Measurements from ENCODE around the gene MYO1C.
"Not testable (repeated sequence)": the region's sequence is repeated elsewhere in the genome, so short reads cannot be mapped to it uniquely, and the experiment has no call there.

The MYO1C gene

GRCh38 chr17:1492249-1493206, at the start of gene MYO1C:
TSS of gene MYO1C (minus strand) at chr17:1492686. CDS start at chr17:1492487, 199 bp downstream.
- H3K4me1 Mint-ChIP-seq (ENCODE audit: low read depth): peaks cover 28% of the 10 kb centered on the region
- peak within 1 kb of the TSS; percentile 87 for H3K27ac Mint-ChIP-seq
- DNase-seq: peak; percentile 38
- H3K9me3 Mint-ChIP-seq: no peaks in the 10 kb centered on the region
- peaks cover 4% of the 10 kb centered on the region for H3K27me3 Mint-ChIP-seq
- H3K36me3 Mint-ChIP-seq (ENCODE audit: low read depth): peaks cover 18% of the 10 kb centered on the region
- H3K4me3 Mint-ChIP-seq: peak within 1 kb of the TSS; percentile 81

- DNase-seq: no peak
- Mint-ChIP-seq H3K9me3 (no peaks in the 10 kb centered on the region), H3K4me3 (no peak overlapping the region), H3K4me1 (ENCODE audit: low read depth) (peaks cover 8% of the 10 kb centered on the region), H3K27ac (peak overlapping the region; percentile 32), H3K27me3 (no peaks in the 10 kb centered on the region), H3K36me3 (ENCODE audit: low read depth) (peaks cover 88% of the 10 kb centered on the region)
Observed at GRCh38 chr17:1541367-1541904, 49.0 kb upstream of the MYO1C start.

GRCh38 chr17:1539811-1540210, 47.3 kb upstream of the MYO1C start:
- no peak for DNase-seq
- no peak overlapping the region for H3K27ac Mint-ChIP-seq
- peaks cover 8% of the 10 kb centered on the region for H3K4me1 Mint-ChIP-seq (ENCODE audit: low read depth)
- no peaks in the 10 kb centered on the region for H3K27me3 Mint-ChIP-seq
- no peaks in the 10 kb centered on the region for H3K9me3 Mint-ChIP-seq
- H3K4me3 Mint-ChIP-seq: no peak overlapping the region
- H3K36me3 Mint-ChIP-seq (ENCODE audit: low read depth): peaks cover 86% of the 10 kb centered on the region

- Mint-ChIP-seq H3K36me3 (ENCODE audit: low read depth) (peaks cover 88% of the 10 kb centered on the region), H3K27me3 (no peaks in the 10 kb centered on the region), H3K4me3 (no peak overlapping the region), H3K4me1 (ENCODE audit: low read depth) (no peaks in the 10 kb centered on the region), H3K9me3 (no peaks in the 10 kb centered on the region), H3K27ac (no peak overlapping the region)
- DNase-seq: no peak
Observed at GRCh38 chr17:1535737-1536136, 43.3 kb upstream of the MYO1C start.

- peaks cover 5% of the 10 kb centered on the region for H3K4me1 Mint-ChIP-seq (ENCODE audit: low read depth)
- no peak overlapping the region for H3K27ac Mint-ChIP-seq
- no peaks in the 10 kb centered on the region for H3K27me3 Mint-ChIP-seq
- no peak overlapping the region for H3K4me3 Mint-ChIP-seq
- H3K9me3 Mint-ChIP-seq: no peaks in the 10 kb centered on the region
- H3K36me3 Mint-ChIP-seq (ENCODE audit: low read depth): peaks cover 83% of the 10 kb centered on the region
- DNase-seq: no peak
Observed at GRCh38 chr17:1533661-1534325, 41.3 kb upstream of the MYO1C start.

GRCh38 chr17:1532836-1533602, 40.5 kb upstream of the MYO1C start:
- H3K27ac Mint-ChIP-seq: peak overlapping the region; percentile 37
- DNase-seq: peak; percentile 54
- no peak overlapping the region for H3K4me3 Mint-ChIP-seq
- H3K9me3 Mint-ChIP-seq: no peaks in the 10 kb centered on the region
- peaks cover 5% of the 10 kb centered on the region for H3K4me1 Mint-ChIP-seq (ENCODE audit: low read depth)
- H3K27me3 Mint-ChIP-seq: no peaks in the 10 kb centered on the region
- H3K36me3 Mint-ChIP-seq (ENCODE audit: low read depth): peaks cover 81% of the 10 kb centered on the region

GRCh38 chr17:1529863-1530262, 37.4 kb upstream of the MYO1C start:
- H3K36me3 Mint-ChIP-seq (ENCODE audit: low read depth): peaks cover 83% of the 10 kb centered on the region

GRCh38 chr17:1526876-1527275, 34.4 kb upstream of the MYO1C start:
- DNase-seq, H3K27me3 Mint-ChIP-seq, H3K4me3 Mint-ChIP-seq, H3K9me3 Mint-ChIP-seq: not testable (repeated sequence)
- H3K27ac Mint-ChIP-seq: peak overlapping the region; percentile 37
- H3K36me3 Mint-ChIP-seq (ENCODE audit: low read depth): peaks cover 73% of the 10 kb centered on the region
- peaks cover 20% of the 10 kb centered on the region for H3K4me1 Mint-ChIP-seq (ENCODE audit: low read depth)

More at GRCh38 chr17:1529863-1530262, 37.4 kb upstream of the MYO1C start:
- DNase-seq: no peak
- Mint-ChIP-seq H3K4me3 (no peak overlapping the region), H3K9me3 (no peaks in the 10 kb centered on the region), H3K27me3 (no peaks in the 10 kb centered on the region), H3K27ac (peak overlapping the region; percentile 53), H3K4me1 (ENCODE audit: low read depth) (peaks cover 20% of the 10 kb centered on the region)

- Mint-ChIP-seq H3K27ac (peak overlapping the region; percentile 2), H3K27me3 (no peaks in the 10 kb centered on the region), H3K4me1 (ENCODE audit: low read depth) (peaks cover 21% of the 10 kb centered on the region), H3K4me3 (no peak overlapping the region), H3K9me3 (no peaks in the 10 kb centered on the region), H3K36me3 (ENCODE audit: low read depth) (peaks cover 83% of the 10 kb centered on the region)
- DNase-seq: no peak
Observed at GRCh38 chr17:1522626-1523025, 30.1 kb upstream of the MYO1C start.

DNA sequence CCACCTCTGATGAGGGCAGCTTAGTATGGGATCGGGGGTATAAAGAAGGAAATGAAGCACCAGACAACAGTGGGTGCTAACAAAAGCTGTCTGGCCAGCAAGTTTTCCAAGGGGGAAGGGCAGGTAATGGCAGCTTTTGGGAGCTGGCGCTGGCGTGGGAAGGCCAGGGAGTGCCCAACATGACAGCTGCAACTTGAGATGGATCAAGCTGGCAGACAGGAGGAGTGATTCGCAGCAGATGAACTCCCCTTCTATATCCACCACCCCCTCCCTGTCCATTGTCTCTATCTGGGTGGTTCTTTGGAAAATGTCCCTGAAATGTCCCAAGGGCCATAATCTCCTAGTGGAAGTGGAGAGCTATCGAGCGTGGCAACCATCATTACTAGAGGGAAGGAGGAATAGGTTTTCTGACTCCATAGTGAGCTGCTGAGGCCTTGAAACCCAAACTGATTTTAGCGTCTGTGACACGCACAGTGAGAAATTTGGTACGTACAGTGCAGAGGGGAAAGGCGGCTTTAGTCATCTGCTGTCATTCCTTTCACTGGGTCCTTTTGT, 28.7 kb upstream of the MYO1C start:
- Mint-ChIP-seq H3K4me1 (ENCODE audit: low read depth) (peaks cover 13% of the 10 kb centered on the region), H3K4me3 (no peak overlapping the region), H3K27me3 (no peaks in the 10 kb centered on the region), H3K36me3 (ENCODE audit: low read depth) (peaks cover 76% of the 10 kb centered on the region), H3K9me3 (no peaks in the 10 kb centered on the region), H3K27ac (peak overlapping the region; percentile 14)
- no peak for DNase-seq

GRCh38 chr17:1519678-1520077, 27.2 kb upstream of the MYO1C start:
- H3K4me3 Mint-ChIP-seq: no peak overlapping the region
- H3K36me3 Mint-ChIP-seq (ENCODE audit: low read depth): peaks cover 70% of the 10 kb centered on the region
- H3K4me1 Mint-ChIP-seq (ENCODE audit: low read depth): peaks cover 24% of the 10 kb centered on the region
- DNase-seq: no peak
- no peaks in the 10 kb centered on the region for H3K9me3 Mint-ChIP-seq
- no peaks in the 10 kb centered on the region for H3K27me3 Mint-ChIP-seq
- H3K27ac Mint-ChIP-seq: no peak overlapping the region

GRCh38 chr17:1518410-1518809, 25.9 kb upstream of the MYO1C start:
- Mint-ChIP-seq H3K9me3 (no peaks in the 10 kb centered on the region), H3K4me3 (peak overlapping the region; percentile 87), H3K27ac (peak overlapping the region; percentile 88), H3K27me3 (no peaks in the 10 kb centered on the region), H3K4me1 (ENCODE audit: low read depth) (peaks cover 31% of the 10 kb centered on the region), H3K36me3 (ENCODE audit: low read depth) (peaks cover 72% of the 10 kb centered on the region)
- DNase-seq: no peak

DNA sequence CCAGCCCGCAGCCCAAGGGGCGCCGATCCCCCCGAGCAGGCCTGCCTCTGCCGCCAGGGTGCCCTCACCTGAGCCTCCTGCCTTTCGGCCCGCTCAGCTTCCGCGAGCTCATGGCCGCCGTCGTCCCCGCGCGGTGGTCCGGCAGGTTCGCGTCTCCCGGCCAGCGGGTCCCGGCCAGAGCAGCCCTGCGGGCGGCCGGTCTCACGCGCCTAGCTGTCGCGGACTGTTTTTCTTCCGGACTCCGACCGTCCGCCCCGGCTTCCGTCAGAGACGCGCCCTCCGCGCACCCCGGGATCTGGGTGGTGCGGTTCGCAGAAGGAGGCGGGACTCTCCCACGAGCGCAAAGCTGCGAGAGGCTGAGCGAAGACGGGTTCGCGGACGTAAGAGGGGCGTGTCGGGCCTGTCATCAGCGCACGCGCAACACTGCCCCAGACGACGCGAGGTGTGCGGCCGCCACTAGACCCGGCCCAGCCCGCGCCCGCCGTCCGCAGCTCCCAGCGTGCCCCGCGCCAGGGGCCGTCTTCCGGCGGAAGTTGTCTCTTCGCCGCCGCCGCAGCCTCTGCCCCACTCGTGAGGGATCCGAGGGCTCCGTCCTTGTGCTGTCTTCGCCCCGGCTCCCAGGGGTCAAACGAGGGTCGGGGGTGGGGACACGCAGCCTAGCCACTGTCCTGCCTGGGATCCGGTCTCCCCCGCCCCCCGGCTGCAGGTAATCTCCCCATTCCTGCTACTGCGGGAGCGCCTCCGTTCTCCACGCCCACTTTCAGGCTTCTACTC, 24.1 kb upstream of the MYO1C start, which contains the start of gene INPP5K:
Gene INPP5K, minus strand, starts transcription at position 225 of the 774 bp plus-strand sequence. Its CDS starts 113 bp downstream, at position 112.
- peak within 1 kb of the TSS; percentile 87 for H3K4me3 Mint-ChIP-seq
- H3K27me3 Mint-ChIP-seq: no peaks in the 10 kb centered on the region
- H3K4me1 Mint-ChIP-seq (ENCODE audit: low read depth): peaks cover 31% of the 10 kb centered on the region
- no peaks in the 10 kb centered on the region for H3K9me3 Mint-ChIP-seq
- peaks cover 75% of the 10 kb centered on the region for H3K36me3 Mint-ChIP-seq (ENCODE audit: low read depth)
- peak within 1 kb of the TSS; percentile 91 for H3K27ac Mint-ChIP-seq
- peak; percentile 98 for DNase-seq

All from activated T-cell treated with anti-CD3 and anti-CD28 coated beads, Interleukin-2, amount 50 U/mL, for 24 hours (primary cell).